DMS153 (cell line): ENCODE measurements around the gene FGFRL1.

Experiments
- DNase-seq: peaks from one replicate; lab custom pipeline; 2025; lab: John Stamatoyannopoulos, UW

Gene FGFRL1, protein sequence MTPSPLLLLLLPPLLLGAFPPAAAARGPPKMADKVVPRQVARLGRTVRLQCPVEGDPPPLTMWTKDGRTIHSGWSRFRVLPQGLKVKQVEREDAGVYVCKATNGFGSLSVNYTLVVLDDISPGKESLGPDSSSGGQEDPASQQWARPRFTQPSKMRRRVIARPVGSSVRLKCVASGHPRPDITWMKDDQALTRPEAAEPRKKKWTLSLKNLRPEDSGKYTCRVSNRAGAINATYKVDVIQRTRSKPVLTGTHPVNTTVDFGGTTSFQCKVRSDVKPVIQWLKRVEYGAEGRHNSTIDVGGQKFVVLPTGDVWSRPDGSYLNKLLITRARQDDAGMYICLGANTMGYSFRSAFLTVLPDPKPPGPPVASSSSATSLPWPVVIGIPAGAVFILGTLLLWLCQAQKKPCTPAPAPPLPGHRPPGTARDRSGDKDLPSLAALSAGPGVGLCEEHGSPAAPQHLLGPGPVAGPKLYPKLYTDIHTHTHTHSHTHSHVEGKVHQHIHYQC

DNA sequence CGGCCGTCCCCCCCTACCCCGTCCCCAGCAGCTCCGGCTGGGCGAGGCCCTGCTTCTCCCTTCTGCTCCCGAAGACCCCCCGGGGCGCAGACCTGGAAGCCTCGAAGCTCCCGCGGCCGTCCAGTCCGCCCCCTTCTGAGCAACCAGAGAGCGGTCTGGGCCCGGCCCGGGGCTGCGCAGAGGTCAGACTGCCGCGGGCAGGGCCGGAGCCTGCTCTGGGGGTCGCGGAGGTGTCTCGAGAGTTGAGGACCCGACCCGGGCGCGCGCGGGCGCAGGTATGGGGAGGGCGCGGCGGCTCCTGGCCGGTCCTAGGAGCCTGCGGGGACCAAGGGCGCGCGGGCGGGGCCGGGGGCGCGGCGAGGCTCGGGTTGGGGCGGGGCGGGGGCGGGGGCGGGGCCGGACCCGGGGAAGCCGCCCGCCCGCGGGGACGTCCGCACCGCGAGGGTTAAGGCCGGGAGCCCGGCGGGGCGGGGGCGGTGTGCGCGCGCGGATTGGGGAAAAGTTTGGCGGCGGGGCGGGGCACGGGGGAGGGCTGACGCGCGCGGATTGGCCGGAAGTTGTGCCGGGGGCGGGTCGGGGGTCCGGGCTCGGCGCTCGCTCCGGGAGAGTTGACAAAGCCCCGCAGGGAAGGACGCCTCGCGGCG lies at the start of gene FGFRL1:
Gene FGFRL1 (plus strand): TSS at position 605 of the 644 bp plus-strand sequence. CDS start 860 bp downstream, outside the sequence.
- no peak for DNase-seq

DNA sequence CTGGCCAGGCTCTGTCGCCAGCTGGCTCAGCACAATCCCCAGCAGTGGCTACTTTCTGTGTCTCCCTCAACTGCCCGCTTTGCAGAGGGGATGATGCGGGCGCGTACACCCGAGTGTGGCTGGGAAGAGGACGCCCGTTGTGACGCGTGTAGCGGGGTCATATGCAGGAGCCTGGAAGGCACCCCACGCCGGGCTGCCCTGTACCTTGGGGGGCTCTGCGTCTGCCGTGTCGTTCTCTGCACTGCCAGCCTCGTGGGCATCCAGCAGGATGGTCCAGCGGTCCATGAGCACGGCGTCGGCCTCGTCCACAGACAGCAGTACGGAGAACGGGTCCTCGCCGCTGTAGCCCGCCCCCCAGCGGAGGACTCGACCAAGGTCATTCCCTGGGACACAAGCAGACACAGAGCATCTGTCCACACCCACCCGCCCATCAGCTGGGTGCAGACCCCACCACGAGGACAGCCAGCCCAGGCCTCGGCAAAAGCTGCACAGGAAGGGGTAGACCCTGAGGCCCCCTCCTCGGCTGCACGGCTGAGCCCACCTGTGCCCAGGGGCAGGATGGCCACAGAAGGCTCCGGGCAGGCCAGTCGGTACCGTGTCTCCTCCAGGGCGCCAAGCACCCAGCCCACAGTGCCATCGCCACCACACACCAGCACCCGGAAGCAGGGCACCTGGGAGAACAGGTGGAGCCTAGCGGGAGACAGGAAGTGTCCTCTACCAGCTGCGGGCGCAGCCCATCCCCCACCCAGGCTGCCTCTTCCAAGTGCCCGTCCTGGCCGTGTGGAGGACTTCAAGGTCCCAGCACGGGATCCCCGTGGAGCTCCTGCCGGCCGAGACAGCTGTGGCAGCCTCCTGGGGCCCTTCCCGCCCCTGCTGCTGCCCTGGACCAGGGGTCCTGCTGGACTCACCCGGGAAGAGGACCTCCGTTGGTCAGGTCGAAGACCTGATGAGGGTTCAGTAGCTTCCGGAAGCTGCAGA lies 48.9 kb upstream of the FGFRL1 start:
- DNase-seq: peak; percentile 53

DNA sequence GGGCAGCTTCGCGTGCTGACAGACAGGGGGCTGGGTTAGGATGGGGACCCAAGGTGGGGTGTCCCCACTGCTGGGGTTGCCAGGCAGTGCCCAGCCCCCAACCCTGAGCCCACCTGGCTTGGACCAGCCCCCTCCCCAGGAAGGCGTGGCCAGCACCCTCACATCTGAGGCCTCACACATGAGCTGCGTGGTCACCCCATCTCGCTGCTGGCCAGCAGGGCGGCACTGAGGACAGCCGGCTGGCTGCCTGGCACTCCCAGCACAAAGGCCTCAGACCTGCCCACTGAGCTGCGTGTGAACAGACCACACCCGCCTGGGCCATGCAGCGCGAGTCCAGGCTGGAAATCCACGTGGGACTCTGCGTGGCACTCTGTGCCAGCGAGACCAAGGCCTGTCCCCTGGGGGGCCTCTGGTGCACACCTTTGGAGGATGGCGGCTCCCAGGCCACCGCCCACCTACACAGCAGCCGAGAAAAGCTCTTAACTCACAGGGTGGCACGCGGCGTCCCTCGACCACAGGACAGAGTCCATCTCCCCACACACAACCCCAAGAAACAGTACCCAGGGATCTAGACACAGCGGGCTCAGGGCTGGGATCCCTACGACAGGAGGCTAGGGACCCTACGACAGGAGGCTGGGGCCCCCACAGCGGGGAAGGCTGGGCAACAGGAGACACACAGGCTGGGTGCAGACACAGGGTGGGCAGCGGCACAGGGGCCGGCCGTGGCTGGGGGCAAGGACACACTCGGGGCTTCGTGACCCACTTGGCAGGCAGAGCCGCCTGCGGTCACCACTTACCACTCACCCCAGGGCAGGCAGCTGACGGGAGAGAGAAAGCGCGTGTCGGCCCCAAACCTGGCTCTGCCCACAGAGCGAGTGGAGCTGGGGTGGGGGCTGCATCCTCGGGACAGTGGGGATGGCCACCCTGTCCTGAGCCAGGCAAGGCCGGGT lies 47.9 kb upstream of the FGFRL1 start:
- no peak for DNase-seq

DNA sequence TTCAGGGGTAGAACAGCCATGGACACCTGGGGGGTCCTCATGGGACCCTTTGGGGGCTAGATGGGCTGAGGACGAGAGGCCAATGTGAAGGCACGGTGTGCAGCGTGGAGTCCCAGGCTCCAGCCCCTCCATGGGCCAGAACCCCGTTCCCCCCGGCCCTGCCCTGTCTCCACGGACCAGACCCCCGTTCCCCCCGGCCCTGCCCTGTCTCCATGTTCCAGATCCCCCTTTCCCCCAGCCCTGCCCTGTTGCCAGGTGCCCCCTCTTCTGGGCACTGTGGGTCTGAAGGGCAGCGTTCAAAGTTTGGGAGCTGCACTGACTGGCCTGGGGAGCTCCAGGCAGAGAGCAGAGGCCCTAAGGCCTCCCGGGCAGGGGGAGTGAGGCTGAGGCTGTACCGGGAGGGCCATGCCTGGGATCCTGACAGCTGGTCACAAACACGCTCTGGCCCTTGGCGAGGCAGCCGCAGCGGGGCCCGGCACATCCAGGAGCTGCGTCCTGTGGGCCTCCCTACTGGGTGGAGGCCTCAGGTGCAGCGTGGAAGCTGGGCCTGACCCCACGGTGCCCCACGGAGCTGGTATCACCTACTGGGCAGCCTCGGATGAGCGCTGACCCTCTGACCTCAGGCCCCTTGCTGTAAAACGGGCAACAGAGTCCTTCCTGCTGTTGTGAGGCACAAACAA lies 46.9 kb upstream of the FGFRL1 start:
- no peak for DNase-seq

DNA sequence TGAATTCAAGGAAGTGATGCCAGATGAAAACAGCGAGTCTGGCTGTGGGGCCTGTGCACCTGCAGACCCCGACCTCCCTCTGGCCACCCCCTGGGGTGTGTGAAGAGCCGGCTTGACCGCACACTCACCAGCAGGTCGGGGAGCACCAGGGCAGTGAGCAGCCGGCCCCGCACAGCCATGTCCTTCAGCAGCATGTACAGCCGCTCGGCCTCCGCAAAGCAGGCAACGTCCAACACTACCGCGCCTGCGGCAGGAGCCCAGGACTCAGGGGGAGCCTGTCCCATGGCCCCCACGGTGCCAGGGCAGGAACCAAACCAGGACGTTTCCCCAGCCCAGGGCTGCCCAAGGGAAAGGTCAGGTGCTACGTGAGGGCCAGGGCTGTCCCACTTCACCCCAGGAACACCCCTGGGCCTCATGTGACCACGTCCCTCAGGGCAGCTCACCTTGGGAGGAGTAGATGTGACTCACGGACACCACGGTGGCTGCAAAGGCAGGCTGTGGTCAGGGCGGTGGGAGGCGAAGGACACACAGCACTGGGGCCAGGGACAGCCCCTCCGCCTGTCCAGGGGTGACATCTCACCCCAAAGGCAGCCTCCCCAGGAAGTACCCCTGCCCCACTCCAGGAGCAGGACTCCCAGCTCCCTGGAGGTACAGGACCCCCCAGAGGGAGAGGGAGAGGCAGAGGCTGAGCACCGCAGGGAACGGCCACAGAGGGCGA lies 46.2 kb upstream of the FGFRL1 start:
- no peak for DNase-seq

DNA sequence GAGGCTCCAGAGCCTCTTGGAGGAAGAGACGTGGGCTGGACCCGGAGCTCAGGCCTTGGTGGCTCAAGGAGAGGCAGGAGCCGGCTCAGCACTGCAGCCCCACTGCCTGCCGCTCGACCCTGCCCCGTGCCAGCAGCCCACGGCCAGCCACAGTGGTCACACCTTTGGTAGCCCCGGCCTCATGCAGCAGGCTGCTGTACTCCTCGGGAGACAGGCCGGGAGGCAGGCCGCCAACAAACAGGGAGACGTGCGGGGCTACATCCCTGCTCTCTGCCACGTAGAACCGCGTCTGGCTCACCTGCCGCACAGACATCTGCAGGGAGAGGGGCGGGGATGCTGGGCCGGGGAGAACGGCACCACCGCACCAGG lies 45.7 kb upstream of the FGFRL1 start:
- DNase-seq: no peak

DNA sequence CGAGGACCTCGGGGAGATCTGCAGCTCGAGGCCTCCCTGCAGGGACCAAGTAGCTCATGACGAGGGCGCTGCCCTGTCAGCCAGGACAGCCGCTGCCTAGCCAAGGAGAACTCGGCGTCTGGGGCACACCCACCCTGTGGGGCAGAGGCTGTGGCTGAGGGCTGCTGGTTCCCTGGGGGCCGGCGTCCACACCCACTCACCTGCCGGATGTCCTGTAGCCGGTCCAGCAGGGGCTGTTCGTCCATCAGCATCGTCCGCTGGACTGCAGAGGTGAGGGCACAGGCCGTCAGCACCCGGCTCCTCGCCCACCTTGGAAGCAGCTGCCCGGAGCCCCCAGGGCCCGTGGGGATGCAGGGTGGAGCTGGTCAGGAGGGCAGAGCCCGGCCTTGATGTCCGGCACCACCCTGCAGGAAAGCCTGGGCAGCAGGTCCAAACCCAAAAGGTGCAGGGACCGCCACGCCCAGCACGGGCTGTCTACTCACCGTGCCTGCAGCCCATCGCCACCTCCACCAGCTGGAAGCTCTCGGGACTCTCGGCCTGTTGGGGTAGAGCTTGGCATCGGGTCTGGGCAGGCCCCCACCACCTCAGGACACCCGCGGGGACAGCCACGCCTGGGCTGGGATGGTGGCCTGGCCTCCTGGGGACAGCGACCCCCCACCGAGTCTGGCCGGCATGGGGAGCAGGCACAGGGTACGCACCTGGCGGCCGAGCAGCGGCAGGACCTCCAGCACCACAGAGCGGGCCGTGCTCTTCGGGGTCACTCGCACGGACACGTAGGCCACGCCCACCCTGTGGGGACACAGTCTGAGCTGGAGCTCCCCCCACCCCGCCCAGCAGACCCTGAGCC lies 44.9 kb upstream of the FGFRL1 start:
- DNase-seq: no peak

DNA sequence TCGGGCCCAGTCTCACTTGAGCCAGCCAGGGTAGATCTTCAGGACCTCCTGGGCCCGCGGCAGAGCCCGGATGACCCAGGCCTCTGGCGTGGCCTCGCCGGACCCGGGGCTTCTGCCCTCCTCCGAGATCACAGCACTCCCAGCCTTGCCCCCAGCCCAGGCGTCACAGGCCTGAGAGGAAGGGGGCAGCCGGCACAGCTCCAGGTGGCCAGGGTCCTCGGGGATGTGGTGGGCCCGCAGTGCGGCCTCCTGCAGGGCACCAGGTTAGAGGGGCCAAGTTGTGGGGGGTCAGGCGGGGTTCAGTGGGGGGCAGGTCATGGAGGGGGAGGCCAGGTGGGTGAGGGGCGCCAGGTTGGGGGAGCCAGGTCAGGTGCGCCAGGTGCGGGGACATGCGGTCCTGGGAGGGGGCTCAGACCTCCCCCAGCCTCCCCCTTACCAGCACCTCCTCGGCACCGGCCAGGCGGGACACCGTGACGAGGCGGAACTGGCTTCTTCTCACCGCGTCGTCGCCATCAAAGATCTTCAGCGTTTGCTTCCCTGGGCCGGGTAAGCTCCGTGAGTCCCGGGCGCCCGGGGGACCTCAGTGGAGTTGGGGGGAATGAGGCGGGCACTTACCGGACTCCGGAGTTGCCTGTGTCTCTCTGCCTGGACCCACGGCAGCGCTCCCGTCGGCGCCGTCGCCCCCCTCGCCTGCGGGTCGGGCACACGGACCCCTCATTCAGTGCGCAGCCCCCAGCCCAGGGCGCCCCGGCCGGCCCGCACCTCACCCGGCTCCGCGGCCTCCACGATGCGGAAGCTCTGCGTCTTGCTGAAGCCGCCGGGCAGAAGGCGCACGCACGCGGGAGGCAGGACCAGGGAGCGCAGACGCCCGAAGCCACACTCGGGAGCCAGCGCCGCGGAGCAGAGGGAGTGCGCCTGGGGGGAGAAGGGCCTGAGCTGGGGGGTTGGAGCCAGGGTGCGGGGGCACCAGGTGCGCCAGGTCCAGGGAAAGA lies 44.0 kb upstream of the FGFRL1 start:
- no peak for DNase-seq

DNA sequence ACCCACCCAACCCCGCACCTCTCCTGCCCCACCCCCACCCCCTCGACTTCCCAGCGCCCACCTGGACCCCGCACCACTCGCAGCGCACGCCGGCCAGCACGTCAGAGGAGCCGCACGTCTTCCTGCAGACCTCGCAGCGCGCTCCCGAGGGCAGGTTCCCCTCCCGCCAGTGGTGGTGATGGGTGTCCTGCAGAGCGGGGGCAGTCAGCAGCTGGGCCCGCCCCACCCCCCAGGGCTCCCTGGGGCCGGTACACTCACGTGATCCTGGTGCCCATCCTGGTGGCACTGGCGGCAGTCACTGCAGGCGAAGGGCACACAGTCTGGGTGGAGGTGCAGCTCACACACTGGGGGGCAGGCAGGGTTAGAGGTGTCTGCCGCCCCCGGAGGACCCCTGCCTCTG lies 43.2 kb upstream of the FGFRL1 start:
- no peak for DNase-seq

DNA sequence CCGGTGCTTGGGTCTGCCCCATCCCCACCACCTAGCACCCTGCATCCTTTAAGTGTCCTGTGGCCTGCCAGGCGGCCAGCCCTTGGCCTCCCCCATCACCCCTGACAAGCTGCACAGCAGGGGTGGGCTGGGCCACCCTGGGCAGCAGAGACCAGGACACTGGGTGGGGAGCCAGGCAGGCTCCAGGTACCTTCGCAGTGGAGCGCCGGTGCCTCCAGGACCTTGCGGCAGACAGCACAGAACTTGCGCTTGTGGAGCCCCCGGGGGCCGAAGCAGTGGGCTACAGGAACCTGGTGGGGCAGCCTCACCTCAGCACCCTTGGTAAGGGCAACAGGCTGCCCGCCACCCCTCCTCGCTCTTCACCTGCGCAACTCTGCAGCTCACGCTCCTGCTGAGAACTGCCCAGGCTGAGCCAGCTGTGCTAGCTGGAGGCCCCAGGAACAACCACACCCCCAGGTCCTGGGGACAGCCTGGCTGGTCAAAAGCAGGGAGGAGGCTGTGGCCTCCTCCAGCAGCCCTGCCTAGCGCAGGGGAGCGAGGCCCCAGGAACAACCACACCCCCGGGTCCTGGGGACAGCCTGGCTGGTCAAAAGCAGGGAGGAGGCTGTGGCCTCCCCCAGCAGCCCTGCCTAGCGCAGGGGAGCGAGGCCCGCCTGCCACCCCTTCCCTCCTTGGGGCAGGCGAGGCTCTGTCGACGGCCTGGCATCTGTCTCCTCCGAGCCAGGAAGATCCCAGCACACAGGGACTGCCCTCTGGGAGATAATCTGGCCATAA lies 42.6 kb upstream of the FGFRL1 start:
- DNase-seq: no peak

DNA sequence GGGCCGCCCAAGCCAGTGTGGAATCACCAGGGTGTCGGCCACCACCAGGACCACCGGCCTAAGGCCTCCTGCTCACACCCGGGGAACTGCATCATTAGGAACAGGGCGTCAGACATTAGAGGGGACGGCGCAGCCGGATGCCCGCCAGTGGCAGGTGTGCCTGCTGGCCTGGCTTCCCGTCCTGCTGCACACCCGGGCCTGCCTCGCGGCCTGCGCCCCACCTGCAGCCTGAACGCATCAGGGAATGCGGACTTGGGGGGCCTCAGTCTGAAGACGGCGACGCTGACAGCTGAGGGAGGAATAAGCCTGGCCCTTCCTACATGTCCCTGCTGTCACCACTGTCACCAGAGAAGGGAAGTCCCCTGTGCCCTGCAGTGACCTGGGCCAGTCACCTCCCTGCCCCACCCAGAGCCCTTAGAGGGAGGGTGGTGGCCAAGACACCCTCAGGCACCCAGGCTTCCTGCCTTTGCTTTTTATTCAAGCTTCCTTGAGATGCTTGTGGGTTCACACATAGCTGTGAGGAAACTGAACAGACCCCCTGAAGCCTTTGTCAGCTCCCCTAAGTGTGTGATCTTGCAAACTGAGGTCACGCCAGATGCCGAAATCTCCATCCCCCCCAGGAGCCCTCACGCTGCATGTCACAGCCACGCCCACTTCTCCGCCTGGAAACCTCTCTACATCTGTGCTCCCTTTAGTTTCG lies 41.2 kb upstream of the FGFRL1 start:
- no peak for DNase-seq

DNA sequence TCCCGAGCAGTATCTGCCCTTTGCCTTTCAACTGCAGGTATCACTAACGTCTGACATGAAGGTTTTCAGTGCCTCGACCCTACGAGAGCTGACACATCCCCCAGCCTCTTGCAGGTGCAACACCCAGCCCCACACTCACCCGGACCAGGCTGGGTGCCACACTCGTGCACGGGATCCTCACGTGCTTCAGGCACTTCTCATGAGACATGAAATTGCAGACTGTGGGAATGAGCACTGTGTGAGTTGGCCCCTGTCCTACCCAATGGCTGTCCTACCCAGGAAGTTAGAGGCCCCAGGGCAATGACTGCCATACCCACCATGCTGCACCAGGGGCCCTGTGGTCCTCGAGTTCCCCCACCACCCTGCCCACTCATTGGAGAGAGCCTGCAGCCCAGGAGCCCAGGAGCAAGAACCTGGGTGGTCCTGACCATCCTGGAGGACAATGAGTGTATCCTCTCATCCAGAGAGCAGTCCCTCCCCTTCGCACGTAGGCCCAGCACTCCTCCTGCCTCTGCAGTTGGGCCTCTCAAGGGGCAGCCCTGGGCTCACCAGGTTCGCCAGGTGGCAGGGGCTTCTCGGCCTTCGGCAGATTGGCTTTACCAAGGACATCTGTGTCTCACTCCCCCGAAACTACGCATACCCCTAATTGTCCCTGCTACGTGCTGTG lies 40.4 kb upstream of the FGFRL1 start:
- no peak for DNase-seq

DNA sequence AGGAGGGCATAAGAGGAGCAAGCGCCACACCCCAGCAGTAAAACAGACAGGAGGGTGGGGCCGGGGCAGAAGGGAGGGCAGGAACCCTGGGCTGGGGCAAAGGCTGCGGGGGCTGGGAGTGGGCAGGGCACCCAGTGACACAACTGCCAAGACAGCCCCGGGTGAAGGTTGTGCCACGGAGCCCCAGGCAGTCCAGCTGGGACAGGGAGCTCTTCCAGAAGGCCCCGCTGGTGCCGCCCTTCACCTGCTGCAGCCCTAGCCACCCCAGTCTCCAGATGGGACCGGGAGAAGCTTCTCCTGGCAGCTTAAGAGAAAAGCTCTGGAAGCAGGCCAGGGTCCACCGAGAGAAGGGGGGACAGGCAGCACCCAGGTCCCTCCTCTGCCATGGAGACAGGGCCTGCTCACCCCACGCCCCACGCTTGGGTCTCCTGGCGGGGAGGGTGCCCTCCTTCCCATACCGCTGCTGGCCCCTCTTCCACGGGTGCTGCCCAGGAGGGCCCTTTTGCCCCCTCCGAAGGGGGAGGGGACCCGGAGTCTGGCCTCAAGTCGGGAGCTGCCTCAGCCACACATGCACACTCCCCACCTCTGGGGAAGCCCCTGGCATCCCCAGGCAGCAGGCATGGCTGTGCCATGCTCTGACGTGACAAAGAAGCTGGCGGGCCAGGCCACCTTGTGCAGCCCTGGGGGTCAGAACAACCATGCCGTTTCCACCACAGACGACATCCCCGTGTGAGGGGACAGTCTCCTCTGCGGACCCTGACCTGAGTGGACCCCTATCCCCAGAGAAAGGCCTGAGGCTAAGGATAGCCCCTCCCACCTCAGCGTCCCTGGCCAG lies 39.5 kb upstream of the FGFRL1 start:
- no peak for DNase-seq

DNA sequence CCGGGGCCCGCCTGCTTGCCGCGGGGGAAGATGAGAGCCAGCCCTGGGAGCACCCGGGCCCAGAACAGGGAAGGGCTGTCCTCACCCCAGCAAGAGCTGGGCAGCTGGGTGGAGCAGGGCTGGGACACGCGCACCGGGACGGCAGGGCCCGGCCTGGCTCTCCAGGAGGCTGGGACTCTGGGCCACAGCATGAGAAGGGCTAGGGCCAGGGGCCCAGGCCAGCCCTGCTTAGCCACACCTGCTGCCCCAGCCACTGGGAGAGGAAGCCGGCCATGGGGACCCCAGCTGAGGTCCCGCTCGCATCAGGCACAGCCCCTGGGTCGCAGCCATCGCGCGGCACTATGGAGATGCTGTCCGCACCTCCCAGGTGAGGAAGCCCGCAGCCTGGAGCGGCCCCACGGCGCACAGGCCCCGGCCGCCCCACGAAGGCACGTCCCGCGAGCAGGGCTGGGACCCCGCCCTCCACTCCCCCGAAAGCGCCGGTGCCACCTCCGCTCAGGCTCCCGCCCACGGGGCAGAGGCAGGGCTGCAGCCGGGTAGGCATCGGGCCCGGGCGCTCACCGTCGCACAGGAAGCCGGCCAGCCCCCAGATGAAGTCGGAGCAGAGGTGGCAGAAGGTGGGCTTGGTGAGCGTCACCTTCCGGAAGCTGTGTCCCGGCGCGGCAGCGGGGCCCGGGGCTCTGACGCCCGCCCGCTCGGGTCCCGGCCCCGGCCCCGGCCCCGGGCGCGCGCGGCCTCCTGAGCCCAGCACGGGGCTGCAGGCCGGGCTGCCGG lies 38.6 kb upstream of the FGFRL1 start:
- no peak for DNase-seq
